Rectal smooth muscle tissue (tissue), 1 donor: Measurements from ENCODE around the gene DACT2.

Source experiments
- H3K27ac ChIP-seq: one replicate; pipeline ENCODE4 v1.7.0; 2013; ENCODE audit warnings: low read depth, low read length, inconsistent platforms
- H3K27me3 ChIP-seq: one replicate; pipeline ENCODE4 v1.7.0; 2013; ENCODE audit warnings: low read length; ENCODE audit not compliant: control insufficient read depth, insufficient read depth
- H3K36me3 ChIP-seq: one replicate; pipeline ENCODE4 v1.7.0; 2013; ENCODE audit warnings: low read length; ENCODE audit not compliant: control insufficient read depth, insufficient read depth
- H3K4me1 ChIP-seq: one replicate; pipeline ENCODE4 v1.7.0; 2013; ENCODE audit warnings: low read length; ENCODE audit not compliant: control insufficient read depth, insufficient read depth
- H3K4me3 ChIP-seq: one replicate; pipeline ENCODE4 v1.7.0; 2013; ENCODE audit warnings: low read length
- H3K9ac ChIP-seq: one replicate; pipeline ENCODE4 v1.7.0; 2013; ENCODE audit warnings: low read length

DACT2 gene

DNA sequence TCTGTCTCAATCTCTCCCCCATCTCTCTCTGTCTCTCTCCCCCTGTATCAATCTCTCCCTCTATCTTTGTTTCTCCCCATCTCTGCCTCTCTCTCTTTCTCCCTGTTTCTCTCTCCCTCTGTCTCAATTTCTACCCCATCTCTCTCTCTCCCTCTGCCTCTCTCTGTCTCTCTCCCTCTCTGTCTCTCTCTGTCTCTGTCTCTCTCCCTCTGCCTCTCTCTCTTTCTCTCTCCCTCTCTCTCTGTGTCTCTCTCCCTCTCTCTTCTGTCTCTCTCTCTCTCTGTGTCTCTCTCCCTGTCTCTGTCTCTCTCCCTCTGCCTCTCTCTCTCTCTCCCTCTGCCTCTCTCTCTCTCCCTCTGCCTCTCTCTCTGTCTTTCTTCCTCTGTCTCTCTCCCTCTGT lies 62.6 kb downstream of the DACT2 start:
- no peak overlapping the region for H3K4me3 ChIP-seq
- no peak overlapping the region for H3K9ac ChIP-seq
- no peaks in the 10 kb centered on the region for H3K4me1 ChIP-seq
- no peaks in the 10 kb centered on the region for H3K27me3 ChIP-seq
- H3K27ac ChIP-seq, result no peak overlapping the region
- H3K36me3 ChIP-seq, result no peaks in the 10 kb centered on the region
